DMS 273 treated with DMSO at 0.1 percent for 48 hours (cell line): ENCODE measurements around the gene CLOCK.
A peak's percentile ranks its signal among the peaks of the same experiment; 100 is the strongest.

Experiments used
- DNase-seq: peaks from one replicate; lab custom pipeline; 2025; lab: John Stamatoyannopoulos, UW

The CLOCK gene

DNA sequence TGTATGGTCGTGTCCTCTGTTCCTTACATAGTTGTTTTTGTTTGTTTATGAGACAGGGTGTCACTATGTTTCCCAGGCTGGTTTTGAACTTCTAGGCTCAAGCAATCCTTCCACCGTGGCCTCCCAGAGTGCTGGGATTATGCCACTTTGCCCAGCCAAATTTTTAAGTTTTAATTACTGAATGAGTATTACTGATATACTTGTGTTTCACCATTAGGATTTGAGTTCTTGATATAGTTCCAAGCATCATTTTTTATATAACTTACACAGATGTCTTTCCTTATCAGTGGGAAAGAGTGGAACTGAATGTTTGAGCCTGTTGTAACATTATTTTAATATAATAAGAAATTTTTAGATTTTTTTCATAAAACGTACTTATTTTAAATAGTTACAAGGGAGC lies 130.5 kb downstream of the CLOCK start:
- no peak for DNase-seq

- no peak for DNase-seq
Measured at GRCh38 chr4:55411621-55412020, 135.1 kb downstream of the CLOCK start.

DNA sequence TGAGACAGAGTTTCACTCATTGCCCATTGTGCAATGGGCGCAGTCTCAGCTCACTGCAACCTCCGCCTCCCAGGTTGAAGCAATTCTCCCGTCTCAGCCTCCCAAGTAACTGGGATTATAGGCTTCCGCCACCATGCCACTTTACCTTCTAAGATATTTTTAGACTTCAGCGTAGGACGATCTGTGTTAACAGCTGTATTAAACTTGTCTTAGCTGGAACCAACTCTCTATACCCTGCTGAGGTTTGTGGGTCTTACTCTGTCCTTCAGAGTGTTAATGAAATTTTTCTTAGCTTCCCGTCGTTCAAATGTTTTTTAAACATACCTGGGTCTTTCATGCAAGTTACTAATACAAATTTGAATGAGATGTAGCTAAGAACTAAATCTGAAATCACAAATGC lies 136.3 kb downstream of the CLOCK start:
- DNase-seq = no peak

DNA sequence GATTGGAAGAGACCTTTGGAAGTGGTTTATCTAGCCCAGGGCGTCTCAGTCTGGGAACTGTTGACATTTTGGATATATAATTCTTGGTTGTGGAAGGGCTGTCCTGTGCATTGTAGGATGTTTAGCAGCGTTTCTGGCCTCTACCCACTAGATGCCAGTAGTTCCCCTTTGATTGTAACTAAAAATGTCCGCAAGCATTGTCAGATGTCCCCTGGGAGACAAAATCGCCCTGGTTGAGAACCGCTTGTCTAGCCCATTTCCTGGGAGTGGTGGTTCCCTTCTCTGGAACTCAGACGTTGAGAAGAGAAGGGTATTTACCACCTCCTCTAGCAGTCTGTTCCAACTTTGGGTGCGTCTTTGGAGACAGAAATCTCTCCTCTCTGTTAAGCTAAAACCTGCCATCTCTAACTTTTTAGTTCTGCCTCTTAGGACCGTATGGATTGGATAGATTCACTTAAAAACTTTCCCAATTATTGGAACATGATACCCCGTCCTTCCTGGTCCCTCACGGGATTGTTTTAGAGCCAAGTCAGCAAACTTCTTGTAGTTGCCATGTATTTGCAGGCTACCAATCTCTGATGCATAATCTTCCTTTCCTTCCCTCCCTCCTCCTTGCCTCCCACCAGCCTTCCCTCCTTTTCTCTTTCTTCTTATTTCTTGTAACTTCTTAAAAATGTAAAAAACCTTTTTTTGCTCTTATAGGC lies 137.1 kb downstream of the CLOCK start:
- DNase-seq = no peak

GRCh38 chr4:55407764-55408163 lies 138.9 kb downstream of the CLOCK start:
- DNase-seq = no peak

DNA sequence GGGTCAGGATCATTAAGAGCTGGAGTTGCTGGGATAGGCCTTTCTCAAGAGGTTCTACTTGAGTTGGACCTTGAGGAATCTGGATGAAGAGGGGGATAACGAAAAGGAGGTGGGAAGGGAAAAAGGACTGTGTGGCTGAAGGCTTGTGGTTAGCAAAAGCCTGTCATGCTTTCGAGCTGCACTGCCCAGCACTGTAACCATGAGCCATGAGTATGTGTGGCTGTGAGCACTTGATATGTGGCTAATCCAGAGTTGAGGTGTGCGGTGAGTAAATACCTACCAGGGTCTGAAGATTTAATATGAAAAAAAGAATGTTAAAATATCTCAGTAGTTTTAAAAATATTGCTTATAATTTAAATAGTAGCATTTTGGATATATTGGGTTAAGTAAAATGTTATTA lies 139.6 kb downstream of the CLOCK start:
- no peak for DNase-seq

- no peak for DNase-seq
Measured at GRCh38 chr4:55406545-55406944, 140.2 kb downstream of the CLOCK start.

GRCh38 chr4:55405073-55405472 lies 141.6 kb downstream of the CLOCK start:
- DNase-seq = no peak

DNA sequence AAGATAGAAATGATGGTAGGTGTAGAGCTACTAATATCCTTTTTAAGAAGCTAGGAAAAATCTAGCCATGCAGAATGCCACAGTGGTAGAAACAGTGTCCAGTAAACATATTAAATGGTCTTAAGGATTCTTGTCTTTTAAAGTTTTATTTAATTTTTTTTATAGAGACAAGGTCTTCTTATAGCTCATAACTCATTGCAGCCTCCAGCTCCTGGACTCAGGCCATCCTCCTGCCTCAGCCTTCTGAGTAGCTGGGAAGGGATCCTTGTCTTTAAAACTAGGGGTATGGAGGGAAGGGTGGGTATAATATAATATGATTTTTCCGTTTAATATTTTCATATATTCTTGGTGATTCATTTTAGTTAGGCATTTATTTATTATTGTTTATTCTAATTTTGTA lies 147.1 kb downstream of the CLOCK start:
- no peak for DNase-seq

GRCh38 chr4:55398966-55399365 lies 147.7 kb downstream of the CLOCK start:
- DNase-seq = no peak

DNA sequence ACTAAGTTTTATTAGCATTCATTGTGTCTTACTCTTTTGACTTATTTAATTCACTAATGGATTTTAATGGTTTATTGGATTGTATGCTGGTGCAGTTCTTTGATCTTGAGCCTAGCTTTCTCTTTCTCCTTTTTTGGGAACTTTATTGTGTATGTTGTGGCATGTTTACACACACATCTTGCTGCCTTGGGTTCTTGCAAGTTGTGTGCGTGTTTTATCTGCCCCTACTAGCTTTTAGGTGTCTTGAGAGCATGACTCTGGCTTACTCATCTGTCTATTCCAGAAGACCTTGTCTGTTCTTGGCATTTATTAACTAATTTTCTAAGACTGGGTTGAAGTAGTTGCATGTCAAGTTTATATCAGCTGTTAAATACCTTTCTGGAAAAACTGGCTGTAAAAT lies 148.2 kb downstream of the CLOCK start:
- DNase-seq = no peak

DNA sequence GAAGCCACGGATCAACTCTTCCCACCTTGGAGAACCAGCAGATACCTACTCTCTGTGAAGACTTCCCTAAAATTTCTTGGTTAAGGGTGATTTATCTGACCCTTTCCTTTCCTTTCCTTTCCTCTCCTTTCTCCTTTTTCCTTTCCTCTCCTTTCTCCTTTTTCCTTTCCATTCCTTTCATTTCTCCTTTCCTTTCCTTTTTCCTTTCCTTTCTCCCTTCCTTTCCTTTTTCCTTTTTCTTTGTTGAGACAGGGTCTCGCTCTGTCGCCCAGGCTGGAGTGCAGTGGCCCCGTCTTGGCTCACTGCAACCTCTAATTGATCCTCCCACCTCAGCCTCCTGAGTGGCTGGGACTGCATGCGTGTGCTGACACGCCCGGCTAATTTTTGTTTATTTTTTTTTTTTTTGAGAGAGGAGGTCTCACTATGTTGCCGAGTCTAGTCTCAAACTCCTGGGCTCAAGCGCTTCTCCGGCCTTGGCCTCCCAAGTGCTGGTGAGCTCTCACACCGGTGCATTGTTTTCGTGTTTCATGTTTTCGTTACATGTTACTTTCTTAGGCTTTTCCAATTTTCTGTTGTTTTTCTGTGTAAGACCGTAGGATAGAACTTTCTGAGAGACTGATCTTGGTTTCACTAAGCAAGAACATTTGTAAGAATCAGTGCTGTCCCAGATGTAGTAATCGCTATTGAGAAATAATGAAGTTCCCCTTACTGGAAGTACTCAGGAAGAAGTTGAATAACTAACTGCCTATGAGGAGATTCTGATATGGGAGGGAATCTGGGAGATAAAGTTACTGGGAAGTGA lies 149.0 kb downstream of the CLOCK start:
- no peak for DNase-seq

DNA sequence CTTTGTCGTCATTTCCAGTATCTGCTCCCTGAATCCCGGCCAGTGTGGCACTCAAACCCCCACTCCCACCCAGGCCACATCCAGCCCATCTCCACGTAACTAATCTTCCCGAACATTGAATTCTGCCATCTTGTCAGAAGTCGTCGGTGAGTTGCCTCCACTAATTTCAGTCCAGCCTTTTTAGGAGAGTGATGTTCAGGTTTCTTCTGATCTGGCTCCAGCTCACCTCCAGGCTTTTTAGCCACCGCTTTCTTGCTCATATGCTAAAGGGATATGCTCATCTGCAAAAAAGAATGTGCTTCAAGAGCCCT lies 149.6 kb downstream of the CLOCK start:
- DNase-seq = no peak

DNA sequence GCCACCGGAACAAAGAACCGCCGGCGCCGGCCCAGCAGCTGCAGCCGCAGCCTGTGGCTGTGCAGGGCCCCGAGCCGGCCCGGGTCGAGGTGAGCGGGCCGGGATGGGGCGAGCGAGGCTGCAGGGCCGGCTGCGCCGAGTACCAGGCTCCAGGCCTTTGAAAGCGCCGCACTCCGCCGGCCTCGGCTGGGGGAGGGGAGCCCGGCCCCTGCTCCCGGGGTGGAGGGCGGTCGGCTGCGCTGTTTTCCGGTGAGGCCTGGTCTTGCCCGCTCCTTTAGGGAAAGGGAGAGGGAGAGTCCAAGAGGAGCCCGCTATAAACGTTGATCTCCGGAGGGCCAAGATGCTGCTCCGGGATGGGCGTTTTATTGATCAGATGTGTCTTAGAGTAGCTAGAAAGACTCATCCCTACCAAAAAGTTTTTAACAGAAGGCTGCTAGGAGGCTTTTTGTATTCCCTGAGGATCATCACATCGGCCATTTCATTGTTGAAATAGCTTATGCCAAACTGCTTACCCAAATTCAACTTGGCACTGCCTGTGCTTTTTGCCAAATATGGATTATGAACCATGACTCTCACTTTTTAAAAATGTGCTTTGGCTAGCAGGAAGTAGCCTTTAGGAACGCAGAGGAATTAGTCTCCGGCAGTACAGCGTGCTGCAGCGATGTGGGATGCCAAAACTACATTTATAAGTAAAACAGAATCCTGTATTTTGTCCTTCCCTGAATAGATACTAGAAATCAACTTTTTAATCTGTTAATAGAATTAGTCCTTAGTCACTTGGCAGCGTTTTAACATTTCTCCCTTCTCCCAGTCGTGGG lies 150.2 kb downstream of the CLOCK start:
- DNase-seq = no peak

DNA sequence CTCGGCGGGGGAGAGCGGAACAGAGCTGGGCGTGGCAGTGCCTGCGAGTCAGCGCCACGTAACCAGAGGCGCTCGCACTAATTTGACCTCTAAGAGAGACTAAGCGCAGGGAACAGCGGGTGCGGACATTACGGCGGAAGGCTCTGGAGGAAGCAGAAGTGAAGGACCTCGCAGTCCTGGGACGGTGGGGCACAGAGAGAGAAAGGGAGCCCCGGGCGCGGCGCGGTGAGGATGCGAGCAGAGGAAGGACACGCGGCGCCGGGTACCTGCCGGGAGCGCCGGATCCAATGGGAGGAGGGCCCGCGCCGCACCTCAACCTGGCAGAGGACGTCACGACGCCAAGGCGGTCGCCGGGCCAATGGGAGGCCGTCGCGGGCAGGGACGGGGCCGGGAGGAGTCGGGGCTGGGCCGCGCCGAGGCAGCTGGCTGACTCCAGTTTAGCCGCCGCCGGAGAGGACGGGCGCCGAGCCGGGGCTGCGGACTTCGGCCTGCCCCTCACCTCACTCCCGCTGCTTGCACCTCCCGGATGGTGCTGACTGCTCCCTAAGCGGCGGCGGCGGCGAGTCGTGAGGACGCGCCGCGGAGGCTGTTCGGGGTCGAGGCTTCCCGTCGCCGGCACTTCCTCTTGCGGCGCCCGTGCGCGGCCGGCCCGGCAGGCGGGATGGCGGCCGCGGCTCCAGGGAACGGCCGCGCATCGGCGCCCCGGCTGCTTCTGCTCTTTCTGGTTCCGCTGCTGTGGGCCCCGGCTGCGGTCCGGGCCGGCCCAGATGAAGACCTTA lies 151.0 kb downstream of the CLOCK start, which contains the start of gene TMEM165:
Gene TMEM165 (plus strand): TSS at position 429 of the 779 bp plus-strand sequence. CDS start 233 bp downstream, at position 662.
- DNase-seq = peak; percentile 64

DNA sequence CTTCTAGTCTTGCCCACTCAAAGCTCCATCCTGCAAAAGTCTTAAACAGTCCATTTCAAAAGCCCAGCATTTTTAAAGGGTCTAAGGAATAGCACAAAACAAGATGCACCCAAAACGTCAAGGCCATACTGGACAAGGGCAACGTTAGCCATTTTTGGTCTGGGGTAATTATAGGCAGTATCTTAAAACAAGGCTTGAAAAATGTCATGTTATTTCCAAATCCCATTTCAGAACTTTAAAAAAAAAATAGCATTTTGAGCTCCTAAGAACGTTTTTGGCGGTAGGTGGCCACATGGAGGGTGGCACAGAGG lies 151.5 kb downstream of the CLOCK start:
- DNase-seq = no peak

- DNase-seq = no peak
Measured at GRCh38 chr4:55393461-55394320, 153.0 kb downstream of the CLOCK start.

DNA sequence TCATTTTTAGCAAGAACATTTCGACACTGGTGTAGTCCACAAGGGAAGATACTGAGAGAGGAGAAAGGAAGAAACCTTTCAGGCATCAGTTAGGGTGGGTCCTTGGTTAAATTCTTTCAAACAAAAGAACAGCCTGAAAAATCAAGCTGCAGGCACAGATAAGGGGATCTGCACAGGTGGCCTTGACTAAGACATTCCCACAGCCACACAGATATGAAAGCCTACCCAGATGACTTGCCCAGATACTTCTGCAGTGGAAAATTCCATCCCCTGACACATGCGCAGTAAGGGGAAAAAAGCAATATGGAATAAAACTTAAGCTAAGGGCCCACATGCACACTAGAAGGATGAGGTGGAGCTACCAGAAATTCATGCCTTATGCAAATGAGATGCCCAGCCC lies 159.9 kb downstream of the CLOCK start:
- no peak for DNase-seq

DNA sequence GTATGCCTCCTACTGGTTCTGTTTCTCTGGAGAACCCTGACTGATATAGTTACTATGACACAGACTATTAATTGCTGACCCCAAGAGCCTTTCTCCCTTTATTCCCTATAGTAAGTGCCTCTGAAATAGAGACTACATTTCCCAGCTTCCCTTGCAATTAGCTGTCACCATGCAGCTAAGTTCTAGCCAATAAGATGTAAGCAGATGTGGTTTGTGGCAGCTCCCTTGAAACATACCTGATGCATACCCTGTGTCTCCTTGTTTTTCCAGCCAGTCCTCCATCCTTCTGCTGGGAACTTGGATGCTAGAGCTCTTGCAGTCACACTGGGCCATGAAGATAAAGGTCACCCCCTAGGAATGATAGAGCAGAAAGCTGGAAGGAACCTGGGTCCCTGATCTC lies 160.6 kb downstream of the CLOCK start:
- no peak for DNase-seq

DNA sequence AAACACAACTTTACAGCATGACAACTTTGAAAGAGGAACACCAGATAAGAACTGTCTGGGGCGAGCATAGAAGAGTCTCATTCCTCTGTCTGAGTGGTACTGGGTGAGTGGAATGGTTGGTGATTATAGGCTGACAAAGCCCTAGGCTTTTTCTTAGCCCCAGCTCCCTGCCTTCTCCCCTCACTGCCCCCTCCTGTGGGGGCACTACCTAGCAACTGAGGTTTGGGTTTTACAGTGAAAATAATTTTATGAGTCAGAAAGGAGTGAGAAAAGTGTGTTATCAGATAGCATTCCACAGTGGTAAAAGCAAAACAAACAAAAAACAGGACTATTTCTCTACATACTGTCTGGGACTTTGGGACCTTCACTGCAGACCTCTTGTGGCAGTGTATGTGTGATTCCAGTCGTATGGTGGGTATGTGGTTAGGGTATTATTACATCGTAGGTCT lies 161.5 kb downstream of the CLOCK start:
- no peak for DNase-seq

DNA sequence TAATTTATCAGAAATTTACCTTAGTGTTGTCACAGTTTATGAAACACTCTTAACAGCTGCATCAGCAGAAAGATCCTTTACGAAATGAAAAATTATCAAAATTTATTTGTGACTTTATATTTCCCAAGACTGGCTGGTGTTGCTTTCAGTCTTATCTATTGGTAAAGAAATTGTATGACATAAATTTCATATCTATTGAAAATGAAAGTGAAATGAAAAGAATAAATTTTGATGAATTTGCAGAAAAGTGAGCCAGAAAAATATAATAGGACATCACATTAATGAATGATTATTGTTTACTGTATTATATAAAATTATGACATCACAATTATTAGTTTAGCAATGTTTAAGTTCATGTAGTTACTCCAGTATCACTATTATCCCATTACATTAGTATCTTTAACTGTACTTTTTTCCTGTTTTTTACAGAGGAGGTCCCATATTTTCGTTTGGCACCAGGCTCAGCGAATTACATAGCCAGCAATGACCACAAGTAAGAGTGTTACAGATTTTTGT lies 164.2 kb downstream of the CLOCK start:
- no peak for DNase-seq
